ENCODE results near the gene IFNA13.

Gene IFNA13

DNA sequence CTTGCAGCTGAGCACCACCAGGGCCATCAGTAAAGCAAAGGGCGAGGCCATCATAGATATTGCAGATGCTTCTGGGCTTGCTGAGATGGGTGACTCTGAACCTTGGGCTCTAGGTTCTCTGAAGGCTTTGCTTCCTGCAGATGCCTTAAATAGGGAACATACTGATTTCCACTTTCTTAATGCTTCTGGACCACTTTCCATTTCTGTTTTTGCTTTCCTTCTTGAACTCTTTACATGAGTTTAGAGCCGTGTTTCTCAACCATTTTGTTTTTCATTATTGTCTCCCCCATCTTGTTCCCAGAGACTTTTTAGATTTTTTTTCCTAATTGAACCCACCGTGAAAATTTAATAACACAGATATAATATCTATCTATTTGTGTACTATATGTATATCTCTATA lies at the start of gene IFNA13:
TSS of gene IFNA13 (minus strand) at position 101 of the 400 bp plus-strand sequence. CDS start at position 54, 47 bp downstream.
- H3K9ac ChIP-seq (ENCODE audit: insufficient read length, low read depth) = no peak within 1 kb of the TSS
- no peaks in the 10 kb centered on the region for H3K4me1 ChIP-seq (ENCODE audit: insufficient read depth, insufficient read length)
- TF ChIP-seq SUZ12 (IDR thresholded peaks at IDR 0.05; ENCODE audit: extremely low read depth, insufficient read depth, insufficient read length) (no peak), ZNF274 (IDR thresholded peaks at IDR 0.05; ENCODE audit: low read depth, low read length) (no peak), YY1 (IDR thresholded peaks at IDR 0.05; ENCODE audit: insufficient read depth, insufficient read length) (no peak)
- no peaks in the 10 kb centered on the region for H3K9me3 ChIP-seq (ENCODE audit: insufficient read depth, low read length)
- no peak within 1 kb of the TSS for H3K4me3 ChIP-seq (ENCODE audit: insufficient read length, low read depth)
- DNase-seq (ENCODE audit: low read depth, low spot score) = no peak
- H3K36me3 ChIP-seq (ENCODE audit: insufficient read depth, insufficient read length, low read length) = no peaks in the 10 kb centered on the region
- H3K27me3 ChIP-seq (ENCODE audit: insufficient read depth, insufficient read length) = no peaks in the 10 kb centered on the region

DNA sequence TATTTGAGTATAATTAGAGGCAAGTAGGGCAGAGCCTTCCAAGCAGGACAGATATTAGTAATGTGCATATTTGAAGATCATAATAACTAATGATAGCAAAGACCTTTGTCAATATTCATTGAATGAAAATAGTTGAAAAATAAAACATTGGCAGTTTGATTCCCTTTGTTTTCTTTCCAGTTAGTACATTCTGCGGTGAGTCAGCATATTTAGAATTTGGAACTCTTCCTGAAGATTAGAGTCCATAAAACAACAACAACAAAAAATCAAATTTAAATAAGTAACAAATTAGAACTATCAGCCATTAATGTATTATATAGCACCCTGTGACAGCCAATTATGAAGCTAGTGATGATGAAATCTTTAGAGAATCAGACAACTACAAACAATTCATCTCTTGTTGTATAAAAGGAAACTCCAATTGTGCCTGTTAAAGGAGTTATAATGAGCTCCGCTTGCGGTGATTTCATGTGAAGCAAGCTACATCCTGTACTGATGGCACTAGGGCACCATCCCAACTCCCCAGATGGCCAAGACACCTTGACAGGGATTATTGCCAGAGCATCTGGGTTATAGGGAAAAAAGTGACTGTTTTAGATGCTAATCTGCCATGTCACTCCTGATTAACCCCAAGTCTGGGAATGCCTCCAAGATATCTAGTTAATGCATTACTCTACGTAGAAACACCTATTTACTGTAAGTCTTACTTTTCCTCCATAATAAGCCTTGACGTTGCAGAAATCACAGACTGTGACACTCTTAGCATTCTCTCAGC lies 47.8 kb upstream of the IFNA13 start:
- Histone ChIP-seq H3K4me3 (ENCODE audit: insufficient read length, low read depth) (no peak overlapping the region), H3K9me3 (ENCODE audit: insufficient read depth, low read length) (no peaks in the 10 kb centered on the region), H3K9ac (ENCODE audit: insufficient read length, low read depth) (no peak overlapping the region), H3K27me3 (ENCODE audit: insufficient read depth, insufficient read length) (no peaks in the 10 kb centered on the region), H3K36me3 (ENCODE audit: insufficient read depth, insufficient read length, low read length) (no peaks in the 10 kb centered on the region), H3K4me1 (ENCODE audit: insufficient read depth, insufficient read length) (peaks cover 2% of the 10 kb centered on the region)
- DNase-seq (ENCODE audit: low read depth, low spot score) = no peak
- TF ChIP-seq YY1 (IDR thresholded peaks at IDR 0.05; ENCODE audit: insufficient read depth, insufficient read length) (no peak), ZNF274 (IDR thresholded peaks at IDR 0.05; ENCODE audit: low read depth, low read length) (no peak), SUZ12 (IDR thresholded peaks at IDR 0.05; ENCODE audit: extremely low read depth, insufficient read depth, insufficient read length) (no peak)

- H3K4me1 ChIP-seq (ENCODE audit: insufficient read depth, insufficient read length) = peaks cover 2% of the 10 kb centered on the region
Observed at GRCh38 chr9:21414220-21414940, 46.5 kb upstream of the IFNA13 start.

DNA sequence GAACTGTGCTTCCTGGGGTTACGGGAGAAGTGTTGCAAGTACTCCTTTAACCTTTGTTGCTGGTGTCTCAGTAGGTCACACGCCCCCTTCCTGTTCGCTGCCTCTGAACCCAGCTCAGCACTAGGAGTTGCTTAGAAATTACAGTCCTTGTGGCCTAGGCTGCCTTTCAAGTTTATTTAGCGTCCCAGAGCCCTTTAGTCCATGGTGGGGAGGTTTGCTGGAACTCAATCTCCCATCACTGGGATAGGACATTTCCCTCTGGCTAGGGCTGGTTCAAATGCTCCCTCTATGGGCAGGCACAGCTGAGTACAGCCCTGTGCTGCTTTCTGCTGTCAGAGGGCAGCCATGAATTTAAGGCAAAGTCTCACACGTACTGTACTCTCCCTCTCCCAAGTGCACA lies 45.8 kb upstream of the IFNA13 start:
- H3K9me3 ChIP-seq (ENCODE audit: insufficient read depth, low read length) = no peaks in the 10 kb centered on the region
- H3K9ac ChIP-seq (ENCODE audit: insufficient read length, low read depth) = no peak overlapping the region
- no peaks in the 10 kb centered on the region for H3K27me3 ChIP-seq (ENCODE audit: insufficient read depth, insufficient read length)
- H3K4me1 ChIP-seq (ENCODE audit: insufficient read depth, insufficient read length) = peaks cover 2% of the 10 kb centered on the region
- no peak for DNase-seq (ENCODE audit: low read depth, low spot score)
- no peak for TF ChIP-seq ZNF274 (IDR thresholded peaks at IDR 0.05; ENCODE audit: low read depth, low read length)
- TF ChIP-seq YY1 (IDR thresholded peaks at IDR 0.05; ENCODE audit: insufficient read depth, insufficient read length) = no peak
- TF ChIP-seq SUZ12 (IDR thresholded peaks at IDR 0.05; ENCODE audit: extremely low read depth, insufficient read depth, insufficient read length) = no peak
- H3K36me3 ChIP-seq (ENCODE audit: insufficient read depth, insufficient read length, low read length) = no peaks in the 10 kb centered on the region
- H3K4me3 ChIP-seq (ENCODE audit: insufficient read length, low read depth) = no peak overlapping the region

More at GRCh38 chr9:21414220-21414940, 46.5 kb upstream of the IFNA13 start:
- no peaks in the 10 kb centered on the region for H3K27me3 ChIP-seq (ENCODE audit: insufficient read depth, insufficient read length)
- DNase-seq (ENCODE audit: low read depth, low spot score) = no peak
- no peak overlapping the region for H3K9ac ChIP-seq (ENCODE audit: insufficient read length, low read depth)
- H3K4me3 ChIP-seq (ENCODE audit: insufficient read length, low read depth) = no peak overlapping the region
- TF ChIP-seq ZNF274 (IDR thresholded peaks at IDR 0.05; ENCODE audit: low read depth, low read length) (no peak), SUZ12 (IDR thresholded peaks at IDR 0.05; ENCODE audit: extremely low read depth, insufficient read depth, insufficient read length) (no peak), YY1 (IDR thresholded peaks at IDR 0.05; ENCODE audit: insufficient read depth, insufficient read length) (no peak)
- H3K9me3 ChIP-seq (ENCODE audit: insufficient read depth, low read length) = no peaks in the 10 kb centered on the region
- H3K36me3 ChIP-seq (ENCODE audit: insufficient read depth, insufficient read length, low read length) = no peaks in the 10 kb centered on the region

DNA sequence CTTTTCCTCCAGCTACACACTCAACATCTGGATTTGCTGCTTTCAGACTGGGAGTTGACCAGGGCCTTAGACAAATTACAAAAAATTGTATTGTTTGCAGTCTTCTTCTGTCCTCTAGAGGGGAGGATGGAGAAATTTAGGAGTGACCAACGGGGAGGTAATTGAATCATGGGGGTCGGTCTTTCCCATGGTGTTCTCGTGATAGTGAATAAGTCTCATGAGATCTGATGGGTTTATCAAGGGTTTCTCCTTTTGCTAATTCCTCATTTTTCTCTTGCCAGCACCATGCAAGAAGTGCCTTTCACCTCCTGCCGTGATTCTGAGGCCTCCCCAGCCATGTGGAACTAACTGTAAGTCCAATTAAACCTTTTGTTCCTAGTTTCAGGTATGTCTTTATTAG lies 45.3 kb upstream of the IFNA13 start:
- H3K4me1 ChIP-seq (ENCODE audit: insufficient read depth, insufficient read length) = peaks cover 2% of the 10 kb centered on the region
- no peak for DNase-seq (ENCODE audit: low read depth, low spot score)
- no peak overlapping the region for H3K4me3 ChIP-seq (ENCODE audit: insufficient read length, low read depth)
- no peak for TF ChIP-seq ZNF274 (IDR thresholded peaks at IDR 0.05; ENCODE audit: low read depth, low read length)
- no peak for TF ChIP-seq SUZ12 (IDR thresholded peaks at IDR 0.05; ENCODE audit: extremely low read depth, insufficient read depth, insufficient read length)
- TF ChIP-seq YY1 (IDR thresholded peaks at IDR 0.05; ENCODE audit: insufficient read depth, insufficient read length) = no peak
- H3K36me3 ChIP-seq (ENCODE audit: insufficient read depth, insufficient read length, low read length) = no peaks in the 10 kb centered on the region
- H3K27me3 ChIP-seq (ENCODE audit: insufficient read depth, insufficient read length) = no peaks in the 10 kb centered on the region
- no peak overlapping the region for H3K9ac ChIP-seq (ENCODE audit: insufficient read length, low read depth)
- H3K9me3 ChIP-seq (ENCODE audit: insufficient read depth, low read length) = no peaks in the 10 kb centered on the region

GRCh38 chr9:21412107-21412506 lies 44.2 kb upstream of the IFNA13 start:
- peaks cover 2% of the 10 kb centered on the region for H3K4me1 ChIP-seq (ENCODE audit: insufficient read depth, insufficient read length)

GRCh38 chr9:21408817-21409216 lies 41.0 kb upstream of the IFNA13 start, which contains the start of gene IFNA8:
Gene IFNA8 (plus strand): TSS chr9:21409117. CDS start chr9:21409177, 60 bp downstream.
- Histone ChIP-seq H3K27me3 (ENCODE audit: insufficient read depth, insufficient read length) (no peaks in the 10 kb centered on the region), H3K4me1 (ENCODE audit: insufficient read depth, insufficient read length) (no peaks in the 10 kb centered on the region), H3K4me3 (ENCODE audit: insufficient read length, low read depth) (no peak within 1 kb of the TSS), H3K9me3 (ENCODE audit: insufficient read depth, low read length) (no peaks in the 10 kb centered on the region), H3K9ac (ENCODE audit: insufficient read length, low read depth) (no peak within 1 kb of the TSS), H3K36me3 (ENCODE audit: insufficient read depth, insufficient read length, low read length) (no peaks in the 10 kb centered on the region)
- TF ChIP-seq YY1 (IDR thresholded peaks at IDR 0.05; ENCODE audit: insufficient read depth, insufficient read length) (no peak), SUZ12 (IDR thresholded peaks at IDR 0.05; ENCODE audit: extremely low read depth, insufficient read depth, insufficient read length) (no peak), ZNF274 (IDR thresholded peaks at IDR 0.05; ENCODE audit: low read depth, low read length) (no peak)
- DNase-seq (ENCODE audit: low read depth, low spot score) = no peak

More at GRCh38 chr9:21412107-21412506, 44.2 kb upstream of the IFNA13 start:
- TF ChIP-seq ZNF274 (IDR thresholded peaks at IDR 0.05; ENCODE audit: low read depth, low read length) (no peak), SUZ12 (IDR thresholded peaks at IDR 0.05; ENCODE audit: extremely low read depth, insufficient read depth, insufficient read length) (no peak), YY1 (IDR thresholded peaks at IDR 0.05; ENCODE audit: insufficient read depth, insufficient read length) (no peak)
- Histone ChIP-seq H3K4me3 (ENCODE audit: insufficient read length, low read depth) (no peak overlapping the region), H3K27me3 (ENCODE audit: insufficient read depth, insufficient read length) (no peaks in the 10 kb centered on the region), H3K9me3 (ENCODE audit: insufficient read depth, low read length) (no peaks in the 10 kb centered on the region), H3K9ac (ENCODE audit: insufficient read length, low read depth) (no peak overlapping the region), H3K36me3 (ENCODE audit: insufficient read depth, insufficient read length, low read length) (no peaks in the 10 kb centered on the region)
- DNase-seq (ENCODE audit: low read depth, low spot score) = no peak
